KOPT-K1 (cell line): ENCODE data around the gene C1orf122.

Experiments
- H3K27ac ChIP-seq: fragments of 200-600 bp; sonication (generic); 2 replicates; pipeline ENCODE4 v1.5.1; 2016; ENCODE audit warnings: antibody characterized with exemption, mild to moderate bottlenecking, low read depth, low read length; ENCODE audit not compliant: poor library complexity, severe bottlenecking
- H3K36me3 ChIP-seq: fragments of 200-600 bp; sonication (generic); 2 replicates; pipeline ENCODE4 v1.5.1; 2017; ENCODE audit warnings: antibody characterized with exemption, mild to moderate bottlenecking, low read length, moderate library complexity; ENCODE audit not compliant: insufficient read depth
- H3K9me3 ChIP-seq: fragments of 200-600 bp; sonication (generic); 2 replicates; pipeline ENCODE4 v1.5.1; 2017; ENCODE audit warnings: antibody characterized with exemption, low read length, mild to moderate bottlenecking; ENCODE audit not compliant: insufficient read depth, poor library complexity, severe bottlenecking

C1orf122 gene

DNA sequence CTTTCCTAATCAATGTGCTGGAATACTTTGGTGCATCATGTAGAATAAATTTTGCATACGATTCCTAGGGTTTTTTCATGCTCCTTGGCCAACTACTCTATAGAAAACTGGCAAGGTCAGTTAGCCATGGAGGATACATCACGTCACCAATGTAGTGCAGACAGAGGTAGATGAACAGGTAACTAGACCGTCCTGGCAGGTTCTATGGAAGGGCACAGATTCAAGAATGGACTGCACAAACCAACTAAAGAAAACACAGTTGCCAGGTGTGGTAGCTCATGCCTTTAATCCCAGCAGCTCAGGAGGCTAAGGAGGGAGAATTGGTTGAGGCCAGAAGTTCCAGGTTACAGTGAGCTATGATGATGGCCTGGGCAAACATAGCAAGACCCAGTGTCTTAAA, 41.9 kb downstream of the C1orf122 start:
- H3K36me3 ChIP-seq = peaks cover 44% of the 10 kb centered on the region
- no peak overlapping the region for H3K27ac ChIP-seq
- H3K9me3 ChIP-seq = no peaks in the 10 kb centered on the region

DNA sequence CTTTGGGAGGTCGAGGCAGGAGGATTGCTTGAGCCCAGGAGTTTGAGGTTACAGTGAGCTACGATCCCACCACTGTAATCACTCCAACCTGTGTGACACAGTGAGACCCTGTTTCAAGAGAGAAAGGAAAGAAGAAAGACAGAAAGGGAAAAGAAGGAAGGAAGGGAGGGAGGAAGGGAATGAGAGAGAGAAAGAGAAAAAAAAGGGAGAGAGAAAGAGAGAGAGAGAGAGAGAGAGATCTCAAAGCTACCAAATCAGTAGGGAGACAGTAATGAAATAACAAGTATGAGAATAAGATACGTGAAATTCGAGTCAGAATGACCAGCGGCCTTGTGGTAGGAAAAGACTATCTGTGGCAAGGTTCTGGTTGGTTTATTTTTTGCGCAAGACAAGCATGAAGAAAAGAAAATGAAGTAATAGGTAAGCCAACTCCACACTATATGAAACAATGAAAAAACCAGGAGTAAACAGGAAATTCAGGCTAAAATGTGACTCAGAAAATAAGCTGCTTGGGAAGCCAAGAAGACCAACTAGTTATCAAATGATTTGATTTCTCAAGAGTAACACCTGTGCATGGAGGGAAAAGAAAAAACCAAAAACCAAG, 42.9 kb downstream of the C1orf122 start:
- Histone ChIP-seq H3K36me3 (peaks cover 49% of the 10 kb centered on the region), H3K9me3 (no peaks in the 10 kb centered on the region), H3K27ac (no peak overlapping the region)

DNA sequence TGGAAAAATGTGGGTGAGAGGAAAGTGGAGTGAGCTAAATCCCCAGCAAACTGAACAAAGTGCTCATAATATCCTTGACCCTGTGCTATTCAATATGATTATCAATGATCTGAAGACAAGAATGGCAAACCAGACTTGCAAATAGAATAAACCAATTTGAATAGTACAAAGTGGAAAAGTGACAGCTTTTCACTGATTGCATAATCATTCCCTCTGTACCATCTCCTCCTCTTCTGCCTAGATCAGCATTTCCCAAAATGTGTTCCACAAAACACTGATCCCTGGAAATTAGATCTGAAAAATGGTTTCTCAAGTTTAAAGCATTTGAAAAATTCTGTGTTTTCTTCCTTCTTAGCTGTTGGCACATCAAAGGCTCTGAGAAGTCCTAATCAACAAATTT, 43.7 kb downstream of the C1orf122 start:
- H3K9me3 ChIP-seq = no peaks in the 10 kb centered on the region
- no peak overlapping the region for H3K27ac ChIP-seq
- H3K36me3 ChIP-seq = peaks cover 51% of the 10 kb centered on the region

DNA sequence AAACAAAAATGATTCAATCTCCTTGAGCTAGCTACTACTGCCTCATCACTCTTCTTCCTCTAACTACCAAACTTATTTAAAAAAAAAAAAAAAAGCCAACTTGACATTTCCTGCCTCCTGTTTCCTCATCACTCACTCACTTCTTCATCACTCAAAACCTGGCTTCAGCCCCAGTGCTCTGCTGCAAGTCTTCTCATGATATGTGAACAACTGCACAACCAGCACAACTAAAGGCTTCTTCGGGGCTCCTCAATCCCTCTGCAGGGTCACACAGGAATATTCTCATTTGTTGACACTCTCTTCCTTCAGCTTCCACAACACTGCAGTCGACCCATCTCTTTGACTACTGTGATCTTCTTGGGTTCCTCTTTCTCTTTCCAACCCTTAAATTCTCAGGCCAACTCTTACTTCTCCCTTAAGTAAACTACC, 44.2 kb downstream of the C1orf122 start:
- Histone ChIP-seq H3K36me3 (peaks cover 55% of the 10 kb centered on the region), H3K27ac (no peak overlapping the region), H3K9me3 (no peaks in the 10 kb centered on the region)

DNA sequence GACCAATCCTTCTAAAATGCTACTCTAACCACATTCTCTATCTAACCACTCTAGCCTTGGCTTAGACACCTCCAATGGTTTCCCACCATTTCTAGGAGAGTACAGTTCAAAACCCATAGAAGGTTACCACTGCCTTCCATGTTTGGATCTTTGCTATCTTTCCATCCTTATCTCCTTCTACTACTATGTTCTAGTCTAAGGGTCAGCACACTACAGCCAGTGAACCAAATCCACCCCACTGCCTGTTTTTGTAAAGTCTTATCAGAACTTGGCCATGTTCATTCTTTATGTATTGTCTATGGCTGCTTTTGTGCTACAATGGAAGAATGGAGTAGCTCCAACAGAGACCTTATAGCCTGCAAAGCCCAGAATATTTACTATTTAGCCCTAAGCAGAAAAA, 45.6 kb downstream of the C1orf122 start:
- peaks cover 54% of the 10 kb centered on the region for H3K36me3 ChIP-seq
- H3K9me3 ChIP-seq = no peaks in the 10 kb centered on the region
- no peak overlapping the region for H3K27ac ChIP-seq

DNA sequence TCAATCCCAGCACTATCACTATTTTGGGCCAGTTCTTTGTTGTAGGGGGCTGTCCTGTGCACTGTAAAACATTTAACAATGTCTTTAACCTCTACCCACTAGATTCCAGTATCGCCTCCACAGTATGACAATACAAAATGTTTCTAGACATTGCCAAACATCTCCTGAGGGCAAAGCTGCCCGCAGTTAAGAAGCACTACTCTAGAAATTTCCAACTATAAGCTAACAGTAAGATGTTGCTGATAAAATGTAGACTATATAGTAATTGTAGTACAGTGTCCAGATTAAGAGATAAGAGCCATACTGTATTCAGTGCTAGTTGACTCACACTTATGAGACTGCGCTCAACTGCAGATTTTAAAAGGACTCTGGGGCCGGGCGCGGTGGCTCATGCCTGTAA, 46.8 kb downstream of the C1orf122 start:
- Histone ChIP-seq H3K36me3 (peaks cover 48% of the 10 kb centered on the region), H3K27ac (no peak overlapping the region), H3K9me3 (no peaks in the 10 kb centered on the region)
